Panc1 (cell line): Measurements from ENCODE around the gene PDE4B. TPM values are rescaled to one million over a fixed set of nuclear protein-coding genes. Genes with fewer than 3 reads are reported as not detected.

Experiments
- ATAC-seq: fragments of 200-7000 bp; cut with Tn5 transposase; 2 replicates; pipeline ENCODE4 v1.9.1; 2020; ENCODE audit warnings: mild to moderate bottlenecking, moderate library complexity
- BruUV-seq: library from RNA; stranded (reverse); fragments of 400-500 nt; replicated peaks from 2 replicates; lab custom pipeline; 2021; lab: Mats Ljungman, UMichigan
- CTCF ChIA-PET: fragments of 300-600 bp; sonication (Branson Sonifier 250); formaldehyde crosslinking; loops from one replicate; lab custom pipeline; 2022; ENCODE audit warnings: antibody characterized with exemption; lab: Charles Lee
- POLR2A ChIA-PET: fragments of 300-600 bp; sonication (Branson Sonifier 250); formaldehyde crosslinking; loops from one replicate; lab custom pipeline; 2022; ENCODE audit warnings: antibody characterized with exemption; lab: Charles Lee
- DNase-seq: peaks from one replicate; pipeline ENCODE4 v3.0.0-alpha.2; 2010; ENCODE audit warnings: low read depth, low spot score
- H3K27ac ChIP-seq: 2 replicates; pipeline ENCODE4 v1.5.1; 2011; ENCODE audit warnings: mild to moderate bottlenecking, low read length, inconsistent platforms
- H3K27me3 ChIP-seq: fragments of 200-500 bp; sonication (Bioruptor generic); 2 replicates; pipeline ENCODE4 v1.6.0; 2014; ENCODE audit warnings: low read length, inconsistent platforms; ENCODE audit not compliant: control insufficient read depth, insufficient read depth
- H3K36me3 ChIP-seq: fragments of 200-500 bp; sonication (Bioruptor generic); 2 replicates; pipeline ENCODE4 v1.5.1; 2014; ENCODE audit warnings: inconsistent platforms, mild to moderate bottlenecking, low read length, moderate library complexity; ENCODE audit not compliant: control insufficient read depth, insufficient read depth
- H3K4me1 ChIP-seq: 2 replicates; pipeline ENCODE4 v1.5.1; 2011; ENCODE audit warnings: inconsistent platforms, mild to moderate bottlenecking, low read length, moderate library complexity; ENCODE audit not compliant: control insufficient read depth, insufficient read depth
- H3K4me3 ChIP-seq, 2 experiments: 2 replicates each; pipeline ENCODE4 v1.5.1; 2011 to 2012; ENCODE audit warnings: low read depth in 2 of 2, low read length in 2 of 2, mild to moderate bottlenecking in 2 of 2, inconsistent platforms in 1 of 2, moderate library complexity in 1 of 2
- H3K9me3 ChIP-seq: fragments of 200-500 bp; sonication (Bioruptor generic); 2 replicates; pipeline ENCODE4 v1.5.1; 2014; ENCODE audit warnings: low read depth, mild to moderate bottlenecking, inconsistent platforms, low read length, moderate library complexity; ENCODE audit not compliant: control insufficient read depth, insufficient read depth
- POLR2AphosphoS5 ChIP-seq: IDR thresholded peaks from 2 replicates; pipeline ENCODE4 v1.6.1; 2012; ENCODE audit warnings: mild to moderate bottlenecking, low read depth, low read length, moderate library complexity
- SIN3A ChIP-seq: IDR thresholded peaks from 2 replicates; pipeline ENCODE4 v1.6.1; 2012; ENCODE audit warnings: low read depth, mild to moderate bottlenecking, low read length, moderate library complexity, borderline replicate concordance; ENCODE audit not compliant: insufficient read depth
- TCF7L2 ChIP-seq: IDR thresholded peaks from 2 replicates; pipeline ENCODE4 v1.6.1; 2011; ENCODE audit warnings: mild to moderate bottlenecking, low read depth, low read length, inconsistent platforms
- in situ Hi-C: cut with HindIII; loops from 2 replicates; pipeline ENCODE4 v1.10.0; 2016; ENCODE audit warnings: low sequenced_read_pairs, low pct_unique_long_range_greater_than_20kb
- intact Hi-C: fragments of 100-400 bp; cut with micrococcal nuclease; formaldehyde crosslinking; loops from one replicate; pipeline ENCODE4 v1.10.0; 2022; ENCODE audit not compliant: unreplicated experiment
- total RNA-seq: library from RNA; stranded (reverse); gene quantifications from one replicate; pipeline ENCODE4 v1.2.1, GENCODE V29; 2021; ENCODE audit not compliant: unreplicated experiment
- TF ChIP-seq, protein P1 (sequence below): fragments of 450-650 bp; IDR thresholded peaks from 2 replicates; pipeline ENCODE4 v1.5.1; 2017; ENCODE audit warnings: mild to moderate bottlenecking
- TF ChIP-seq, protein P2 (sequence below), 2 experiments: IDR thresholded peaks; 2 replicates each; pipeline ENCODE4 v1.6.1; 2011 to 2012; ENCODE audit warnings: low read depth in 2 of 2, control low read depth in 1 of 2, low read length in 1 of 2, mild to moderate bottlenecking in 1 of 2, moderate library complexity in 1 of 2; ENCODE audit not compliant: insufficient read depth in 1 of 2

The PDE4B gene
- total RNA-seq, 1 experiment from 2014 or later = 0.26 TPM

DNA sequence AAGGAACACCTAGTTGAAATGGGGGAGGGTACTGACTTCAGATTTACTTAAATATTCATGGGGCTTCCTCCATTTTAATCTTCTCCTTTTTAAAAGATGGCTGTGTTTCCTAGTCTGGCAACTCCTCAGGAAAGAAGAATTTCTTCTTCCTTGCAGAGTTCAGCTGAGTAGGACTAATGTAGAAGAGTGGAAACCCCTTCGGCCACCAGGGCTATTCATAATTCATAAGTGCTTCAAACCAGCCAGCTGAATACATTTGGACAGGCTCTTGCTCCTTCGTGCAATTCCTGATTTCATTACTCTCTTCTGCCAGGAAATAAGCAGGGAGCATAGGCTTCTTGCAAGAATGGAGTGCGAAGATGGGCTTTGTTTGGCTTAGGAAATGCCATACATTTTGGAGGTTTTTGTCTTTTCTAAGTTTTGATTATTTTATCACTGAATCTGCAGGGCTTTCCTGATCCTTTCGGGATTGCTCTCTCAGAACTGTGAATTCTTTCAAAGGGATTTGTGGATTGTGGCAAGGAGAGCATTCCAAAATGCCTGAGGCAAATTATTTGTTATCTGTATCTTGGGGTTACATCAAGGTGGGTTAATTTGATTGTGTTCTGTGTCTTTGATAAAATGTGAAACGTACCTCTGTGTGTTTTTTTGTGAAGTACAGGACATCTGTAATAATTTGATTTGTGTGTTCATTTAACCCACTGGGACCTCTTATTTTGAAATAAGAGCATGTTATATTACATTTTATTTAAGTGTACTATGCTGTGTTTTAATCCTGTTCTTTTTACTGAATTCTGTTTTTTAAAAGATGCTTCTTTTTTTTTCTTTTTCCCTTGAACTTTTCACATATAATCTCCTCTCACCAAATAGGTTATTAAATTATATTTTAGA is 561.9 kb downstream of the PDE4B start:
- DNase-seq (no peak), ATAC-seq (no peak)
- Histone ChIP-seq H3K4me1 (no peaks in the 10 kb centered on the region), H3K27me3 (no peaks in the 10 kb centered on the region; the same call in 1 of the 2 replicates), H3K36me3 (no peaks in the 10 kb centered on the region), H3K4me3 (no peak overlapping the region), H3K9me3 (no peaks in the 10 kb centered on the region), H3K27ac (no peak overlapping the region)
- in situ Hi-C loops = no loop called here
- intact Hi-C loops = no loop called here
- BruUV-seq = no TSS peak
- POLR2A ChIA-PET = no interaction called here
- TF ChIP-seq SIN3A (no peak), POLR2AphosphoS5 (no peak), TCF7L2 (no peak)
- TF ChIP-seq, protein P1, sequence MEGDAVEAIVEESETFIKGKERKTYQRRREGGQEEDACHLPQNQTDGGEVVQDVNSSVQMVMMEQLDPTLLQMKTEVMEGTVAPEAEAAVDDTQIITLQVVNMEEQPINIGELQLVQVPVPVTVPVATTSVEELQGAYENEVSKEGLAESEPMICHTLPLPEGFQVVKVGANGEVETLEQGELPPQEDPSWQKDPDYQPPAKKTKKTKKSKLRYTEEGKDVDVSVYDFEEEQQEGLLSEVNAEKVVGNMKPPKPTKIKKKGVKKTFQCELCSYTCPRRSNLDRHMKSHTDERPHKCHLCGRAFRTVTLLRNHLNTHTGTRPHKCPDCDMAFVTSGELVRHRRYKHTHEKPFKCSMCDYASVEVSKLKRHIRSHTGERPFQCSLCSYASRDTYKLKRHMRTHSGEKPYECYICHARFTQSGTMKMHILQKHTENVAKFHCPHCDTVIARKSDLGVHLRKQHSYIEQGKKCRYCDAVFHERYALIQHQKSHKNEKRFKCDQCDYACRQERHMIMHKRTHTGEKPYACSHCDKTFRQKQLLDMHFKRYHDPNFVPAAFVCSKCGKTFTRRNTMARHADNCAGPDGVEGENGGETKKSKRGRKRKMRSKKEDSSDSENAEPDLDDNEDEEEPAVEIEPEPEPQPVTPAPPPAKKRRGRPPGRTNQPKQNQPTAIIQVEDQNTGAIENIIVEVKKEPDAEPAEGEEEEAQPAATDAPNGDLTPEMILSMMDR = no peak
- TF ChIP-seq, protein P2, sequence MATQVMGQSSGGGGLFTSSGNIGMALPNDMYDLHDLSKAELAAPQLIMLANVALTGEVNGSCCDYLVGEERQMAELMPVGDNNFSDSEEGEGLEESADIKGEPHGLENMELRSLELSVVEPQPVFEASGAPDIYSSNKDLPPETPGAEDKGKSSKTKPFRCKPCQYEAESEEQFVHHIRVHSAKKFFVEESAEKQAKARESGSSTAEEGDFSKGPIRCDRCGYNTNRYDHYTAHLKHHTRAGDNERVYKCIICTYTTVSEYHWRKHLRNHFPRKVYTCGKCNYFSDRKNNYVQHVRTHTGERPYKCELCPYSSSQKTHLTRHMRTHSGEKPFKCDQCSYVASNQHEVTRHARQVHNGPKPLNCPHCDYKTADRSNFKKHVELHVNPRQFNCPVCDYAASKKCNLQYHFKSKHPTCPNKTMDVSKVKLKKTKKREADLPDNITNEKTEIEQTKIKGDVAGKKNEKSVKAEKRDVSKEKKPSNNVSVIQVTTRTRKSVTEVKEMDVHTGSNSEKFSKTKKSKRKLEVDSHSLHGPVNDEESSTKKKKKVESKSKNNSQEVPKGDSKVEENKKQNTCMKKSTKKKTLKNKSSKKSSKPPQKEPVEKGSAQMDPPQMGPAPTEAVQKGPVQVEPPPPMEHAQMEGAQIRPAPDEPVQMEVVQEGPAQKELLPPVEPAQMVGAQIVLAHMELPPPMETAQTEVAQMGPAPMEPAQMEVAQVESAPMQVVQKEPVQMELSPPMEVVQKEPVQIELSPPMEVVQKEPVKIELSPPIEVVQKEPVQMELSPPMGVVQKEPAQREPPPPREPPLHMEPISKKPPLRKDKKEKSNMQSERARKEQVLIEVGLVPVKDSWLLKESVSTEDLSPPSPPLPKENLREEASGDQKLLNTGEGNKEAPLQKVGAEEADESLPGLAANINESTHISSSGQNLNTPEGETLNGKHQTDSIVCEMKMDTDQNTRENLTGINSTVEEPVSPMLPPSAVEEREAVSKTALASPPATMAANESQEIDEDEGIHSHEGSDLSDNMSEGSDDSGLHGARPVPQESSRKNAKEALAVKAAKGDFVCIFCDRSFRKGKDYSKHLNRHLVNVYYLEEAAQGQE (IDR thresholded peaks at IDR 0.05; ENCODE audit: insufficient read depth in 1 of 2, low read depth in 2 of 2, low read length in 1 of 2) = no peak
- CTCF ChIA-PET = no interaction called here

DNA sequence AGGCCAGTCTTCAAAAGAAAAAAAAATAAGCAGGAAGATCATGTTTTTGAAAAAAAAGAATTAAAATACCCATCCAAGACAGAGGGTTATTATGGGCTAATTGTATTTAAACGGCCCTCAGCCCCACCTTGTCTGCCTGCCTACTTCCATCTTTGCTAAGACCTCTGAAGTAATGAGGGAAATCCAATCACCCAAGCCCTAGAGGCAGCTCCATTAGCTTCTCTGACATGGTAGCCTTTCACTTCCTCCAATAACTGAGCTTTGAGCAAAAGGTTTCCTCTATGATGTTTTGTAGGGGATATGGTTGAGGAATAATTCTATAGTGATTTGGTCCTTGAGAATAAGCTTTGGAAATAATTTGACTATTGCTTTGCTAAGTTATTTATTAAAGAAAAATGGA is 563.1 kb downstream of the PDE4B start:
- ATAC-seq (no peak), DNase-seq (no peak)
- in situ Hi-C loops = no loop called here
- no TSS peak for BruUV-seq
- POLR2A ChIA-PET = no interaction called here
- TF ChIP-seq TCF7L2 = no peak
- TF ChIP-seq, protein P2 (IDR thresholded peaks at IDR 0.05; ENCODE audit: insufficient read depth in 1 of 2, low read depth in 2 of 2, low read length in 1 of 2) = no peak
- TF ChIP-seq, protein P1 = no peak
- no peak for TF ChIP-seq SIN3A
- TF ChIP-seq POLR2AphosphoS5 = no peak
- Histone ChIP-seq H3K4me3 (no peak overlapping the region), H3K9me3 (no peaks in the 10 kb centered on the region), H3K4me1 (no peaks in the 10 kb centered on the region), H3K36me3 (no peaks in the 10 kb centered on the region), H3K27me3 (no peaks in the 10 kb centered on the region; the same call in 1 of the 2 replicates), H3K27ac (no peak overlapping the region)
- CTCF ChIA-PET = no interaction called here
- intact Hi-C loops = no loop called here
